CD4-positive, alpha-beta T cell treated with Interleukin-4 for 1 hour (primary cell): Measurements from ENCODE around the gene NOTCH4.
"Not testable (repeated sequence)": the region's sequence is repeated elsewhere in the genome, so short reads cannot be mapped to it uniquely, and the experiment has no call there.

Experiments
- DNase-seq, 2 donors: peaks; one replicate each; pipeline ENCODE4 v3.0.0-alpha.2; 2020 to 2022

Gene NOTCH4

DNA sequence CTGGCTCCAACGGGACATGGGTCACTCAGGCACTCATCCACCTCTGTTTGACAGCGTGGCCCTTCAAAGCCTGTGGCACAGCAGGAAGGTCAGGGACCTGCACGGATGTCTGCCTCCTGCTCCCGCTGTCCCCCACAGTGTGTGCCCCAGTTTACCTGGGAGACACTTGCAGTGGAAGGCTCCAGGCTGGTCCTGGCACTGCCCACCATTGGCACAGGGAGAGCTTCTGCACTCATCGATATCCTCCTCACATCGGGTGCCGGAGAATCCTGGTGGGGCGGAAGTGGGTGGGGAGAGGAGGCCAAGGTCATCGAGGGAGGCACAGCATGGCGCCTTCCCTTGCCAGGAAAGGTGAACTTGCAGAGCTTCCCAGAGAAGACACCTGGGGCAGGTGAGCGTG is 6.9 kb downstream of the NOTCH4 start:
- DNase-seq: no peak

DNA sequence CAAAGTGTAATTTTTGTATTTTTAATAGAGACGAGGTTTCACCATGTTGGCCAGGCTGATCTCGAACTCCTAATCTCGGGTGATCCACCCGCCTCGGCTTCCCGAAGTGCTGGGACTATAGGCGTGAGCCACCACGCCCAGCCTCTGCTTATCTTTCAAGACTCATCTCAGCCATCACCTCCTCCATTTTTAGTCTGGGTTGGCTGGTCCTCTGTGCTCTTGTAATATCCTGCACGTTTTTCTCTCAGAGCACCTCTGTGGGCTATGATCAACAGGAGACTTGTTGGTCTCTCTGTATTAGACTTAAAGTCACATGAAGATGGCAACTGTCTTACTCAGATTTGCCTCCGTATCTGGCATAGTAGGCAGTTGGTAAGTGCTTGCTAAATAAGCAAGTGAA is 7.6 kb downstream of the NOTCH4 start:
- no peak for DNase-seq

DNA sequence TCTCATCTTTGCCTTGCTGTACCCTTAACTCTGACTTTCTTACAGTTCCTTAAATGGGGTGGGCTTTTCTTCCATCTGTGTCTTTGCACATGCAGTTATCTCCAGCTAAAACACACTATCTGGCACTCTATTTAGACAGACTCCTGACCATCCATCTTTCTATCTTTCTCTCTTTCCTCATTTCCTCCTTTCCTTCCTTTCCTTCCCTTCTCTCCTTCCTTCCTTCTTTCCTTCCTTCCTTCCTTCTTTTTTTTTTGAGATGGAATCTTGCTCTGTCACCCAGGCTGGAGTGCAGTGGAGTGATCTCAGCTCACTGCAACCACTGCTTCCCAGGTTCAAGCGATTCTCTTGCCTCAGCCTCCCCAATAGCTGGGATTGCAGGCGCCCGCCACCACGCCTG is 8.2 kb downstream of the NOTCH4 start:
- no peak for DNase-seq

DNA sequence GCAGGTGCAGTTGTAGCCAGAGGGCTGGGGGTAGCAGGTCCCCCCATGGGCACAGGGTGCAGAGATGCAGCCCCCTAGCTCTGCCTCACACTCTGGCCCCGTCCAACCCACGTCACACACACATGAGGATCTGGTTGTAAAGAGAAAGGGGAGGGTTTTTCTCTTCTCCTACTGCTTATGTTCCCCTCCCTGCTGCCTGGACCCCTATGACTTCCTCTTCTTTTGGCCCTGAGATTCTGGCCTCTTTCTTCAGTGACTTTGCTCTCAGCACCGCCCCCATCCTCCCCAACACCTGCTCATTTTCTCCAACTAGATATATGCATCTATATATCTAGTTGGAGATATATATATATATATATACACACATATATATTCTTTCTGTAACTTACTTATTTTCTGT is 9.7 kb downstream of the NOTCH4 start:
- no peak for DNase-seq

DNA sequence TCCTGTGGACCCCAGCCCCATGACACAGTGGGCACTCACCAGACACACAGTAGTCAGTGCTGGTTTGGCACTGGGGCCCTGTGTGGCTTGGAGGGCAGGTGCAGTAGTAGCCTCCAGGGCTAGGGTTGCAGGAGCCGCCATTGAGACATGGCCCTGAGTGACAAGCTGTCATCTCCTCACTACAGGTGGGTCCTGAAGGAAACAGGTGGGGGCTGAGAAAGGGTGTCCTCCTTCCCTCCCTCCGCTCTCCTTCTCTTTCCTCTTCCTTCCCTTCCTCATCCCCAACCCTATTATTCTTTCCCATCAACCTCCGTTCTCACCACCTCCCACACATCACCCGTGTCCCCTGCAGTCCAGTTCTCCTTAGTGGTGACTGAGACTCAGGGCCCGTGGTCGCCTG is 10.2 kb downstream of the NOTCH4 start:
- no peak for DNase-seq

DNA sequence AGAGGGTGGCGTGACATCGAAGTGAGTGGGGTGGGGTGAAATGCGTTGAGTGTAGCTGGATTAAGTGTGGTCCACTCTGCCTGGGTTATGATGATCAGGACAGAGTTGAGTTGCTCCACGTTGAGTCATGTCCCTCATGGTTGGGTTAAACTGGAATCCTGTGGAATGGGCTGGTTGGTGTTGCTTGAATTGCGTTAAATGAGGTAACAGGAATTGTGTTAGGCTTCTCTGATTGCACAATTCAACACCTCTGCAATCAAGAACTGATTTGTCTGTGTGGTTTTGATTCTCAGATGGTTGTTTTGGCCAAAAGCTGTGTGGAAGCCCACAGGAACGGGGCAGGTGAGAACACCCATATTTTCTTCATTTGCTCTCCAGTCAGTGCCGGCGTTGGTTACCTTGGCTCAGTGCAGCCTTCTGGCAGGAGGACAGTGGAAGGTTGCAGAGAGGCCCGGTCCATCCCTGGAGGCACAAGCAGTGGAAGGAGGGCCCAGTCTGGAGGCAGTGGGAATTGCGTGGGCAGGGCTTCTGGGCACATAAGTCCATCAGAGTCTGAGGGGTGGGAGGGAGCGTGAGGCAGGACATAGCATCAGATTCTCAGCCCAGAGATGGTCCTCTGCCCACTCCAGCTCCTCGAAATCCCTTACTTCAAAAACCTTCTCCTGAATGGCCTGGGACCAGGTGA is 11.6 kb downstream of the NOTCH4 start:
- no peak for DNase-seq

DNA sequence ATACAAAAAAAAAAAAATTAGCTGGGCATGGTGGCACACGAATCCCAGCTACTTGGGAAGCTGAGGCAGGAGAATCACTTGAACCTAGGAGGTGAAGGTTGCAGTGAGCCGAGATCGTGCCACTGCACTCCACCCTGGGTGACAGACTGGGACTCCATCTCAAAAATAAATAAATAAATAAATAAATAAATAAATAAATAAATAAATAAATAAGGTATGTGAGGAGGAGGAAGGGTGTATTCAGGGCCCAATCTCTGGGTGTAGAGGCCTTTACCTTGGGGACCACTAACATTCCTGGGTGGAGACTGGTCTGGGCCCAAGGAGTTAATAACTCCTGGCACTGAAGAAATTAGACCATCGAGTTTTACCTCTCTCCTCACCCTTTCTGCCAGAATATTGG is 12.4 kb downstream of the NOTCH4 start:
- DNase-seq: not testable (repeated sequence)

DNA sequence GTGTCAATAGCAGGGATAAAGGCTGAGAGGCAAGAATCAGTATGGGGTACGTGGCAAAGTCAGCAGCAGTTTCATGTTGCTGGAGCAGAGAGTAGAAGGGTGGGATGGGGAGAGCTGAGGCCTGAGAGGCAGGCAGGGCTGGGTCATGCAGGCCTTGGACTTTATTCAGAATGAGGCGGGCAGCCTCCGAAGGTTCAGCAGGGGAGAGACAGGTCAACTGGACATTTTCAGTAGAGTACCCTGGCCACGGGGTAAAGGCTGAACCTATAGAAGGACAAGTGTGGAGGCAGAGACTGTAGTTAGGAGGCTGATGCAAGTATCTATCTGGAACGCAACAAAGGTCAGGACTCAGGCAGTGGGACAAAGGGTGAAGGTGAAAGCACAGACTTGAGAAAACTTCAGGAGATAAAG is 13.7 kb downstream of the NOTCH4 start:
- DNase-seq: no peak

DNA sequence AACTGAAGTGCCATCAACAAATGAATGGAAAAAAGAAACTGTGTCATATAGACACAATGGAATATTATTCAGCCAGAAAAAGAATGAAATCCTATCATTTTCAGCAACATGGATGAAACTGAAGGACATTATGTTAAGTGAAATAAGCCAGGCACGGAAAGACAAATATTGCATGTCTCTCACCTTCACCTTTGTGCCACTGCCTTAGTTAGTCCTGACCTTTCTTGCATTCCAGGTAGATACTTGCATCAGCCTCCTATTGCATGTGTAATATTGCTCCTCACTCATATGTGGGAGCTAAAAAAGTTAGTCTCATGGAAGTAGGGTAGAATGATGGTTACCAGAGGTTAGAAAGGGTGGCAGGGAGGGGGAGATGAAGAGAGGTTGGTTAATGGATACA is 14.9 kb downstream of the NOTCH4 start:
- DNase-seq: no peak

DNA sequence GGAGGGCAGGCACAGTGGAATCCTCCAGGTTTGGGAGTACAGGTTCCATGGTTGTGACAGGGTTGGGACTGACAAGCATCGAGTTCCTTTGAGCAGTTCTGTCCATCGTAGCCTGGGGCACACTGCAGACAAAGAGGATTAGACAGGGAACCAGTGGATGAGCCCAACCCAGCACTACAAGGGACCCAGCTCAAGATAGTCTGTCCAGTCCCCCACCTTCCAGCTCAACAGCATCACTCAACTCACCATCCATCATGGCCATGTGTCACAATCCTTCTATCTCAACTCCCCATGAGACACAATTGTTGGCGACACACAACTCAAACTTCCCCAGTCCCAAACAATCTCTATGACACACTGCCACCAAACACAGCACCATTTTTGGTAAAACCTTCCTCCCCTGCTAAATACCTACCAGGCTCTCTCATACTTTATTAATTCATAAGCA is 19.6 kb downstream of the NOTCH4 start:
- no peak for DNase-seq

DNA sequence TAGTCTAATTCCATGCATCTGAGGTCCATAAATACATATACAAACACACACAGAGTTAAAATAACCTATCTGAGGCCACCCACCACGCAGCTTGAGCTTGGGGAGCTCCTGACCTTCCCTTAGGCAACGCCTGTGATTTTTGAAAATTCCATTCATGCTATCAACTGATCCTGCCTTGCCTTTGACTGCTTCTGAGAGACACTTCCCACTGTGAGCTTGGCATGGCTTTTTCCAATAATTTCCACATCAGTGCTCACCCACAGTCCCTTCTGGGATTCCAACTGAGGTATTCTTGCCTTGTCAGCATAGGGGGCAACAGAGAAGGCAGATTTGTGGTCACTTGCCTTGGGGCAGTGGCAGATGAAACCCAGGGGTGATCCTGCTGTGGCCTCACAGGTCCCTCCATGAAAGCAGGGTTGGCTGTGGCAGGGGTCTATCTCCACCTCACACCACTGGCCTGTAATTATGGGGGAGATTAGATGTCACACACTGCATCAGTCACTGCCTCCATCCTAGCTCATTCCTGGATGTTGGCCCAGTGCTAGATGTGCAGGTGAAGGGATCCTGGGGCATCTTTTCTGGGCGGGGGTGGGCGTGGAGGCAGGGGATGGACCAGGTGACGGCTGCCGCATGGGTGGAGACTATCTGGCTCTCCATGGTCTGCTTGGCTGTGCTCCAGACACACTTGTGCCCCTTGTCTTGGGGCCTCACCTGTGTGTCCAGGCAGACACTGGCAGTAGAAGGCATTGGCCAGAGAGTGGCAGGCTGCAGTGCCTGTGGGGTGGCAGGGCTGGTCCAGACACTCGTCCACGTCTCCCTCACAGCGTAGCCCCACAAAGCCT is 20.2 kb downstream of the NOTCH4 start:
- DNase-seq: no peak

DNA sequence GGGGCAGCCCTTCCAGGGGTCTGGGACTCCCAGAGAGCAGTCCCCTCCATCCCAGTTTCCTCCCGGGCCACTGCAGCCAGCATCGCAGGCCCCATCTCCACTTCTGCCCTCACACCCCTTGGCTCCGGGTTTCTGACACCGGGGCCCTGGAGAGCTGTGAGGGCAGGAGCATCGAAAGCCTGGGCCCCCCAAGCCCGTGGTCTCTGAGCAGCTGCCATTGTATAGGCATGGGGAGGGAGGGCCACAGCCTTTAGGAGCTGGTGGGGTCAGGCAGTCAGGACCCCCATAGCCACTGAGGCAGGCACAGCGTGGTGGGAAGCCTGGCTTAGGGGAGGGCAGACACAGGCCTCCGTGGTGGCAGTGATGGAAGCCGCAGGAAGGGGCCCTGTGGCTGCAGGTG is 21.7 kb downstream of the NOTCH4 start:
- DNase-seq: no peak

DNA sequence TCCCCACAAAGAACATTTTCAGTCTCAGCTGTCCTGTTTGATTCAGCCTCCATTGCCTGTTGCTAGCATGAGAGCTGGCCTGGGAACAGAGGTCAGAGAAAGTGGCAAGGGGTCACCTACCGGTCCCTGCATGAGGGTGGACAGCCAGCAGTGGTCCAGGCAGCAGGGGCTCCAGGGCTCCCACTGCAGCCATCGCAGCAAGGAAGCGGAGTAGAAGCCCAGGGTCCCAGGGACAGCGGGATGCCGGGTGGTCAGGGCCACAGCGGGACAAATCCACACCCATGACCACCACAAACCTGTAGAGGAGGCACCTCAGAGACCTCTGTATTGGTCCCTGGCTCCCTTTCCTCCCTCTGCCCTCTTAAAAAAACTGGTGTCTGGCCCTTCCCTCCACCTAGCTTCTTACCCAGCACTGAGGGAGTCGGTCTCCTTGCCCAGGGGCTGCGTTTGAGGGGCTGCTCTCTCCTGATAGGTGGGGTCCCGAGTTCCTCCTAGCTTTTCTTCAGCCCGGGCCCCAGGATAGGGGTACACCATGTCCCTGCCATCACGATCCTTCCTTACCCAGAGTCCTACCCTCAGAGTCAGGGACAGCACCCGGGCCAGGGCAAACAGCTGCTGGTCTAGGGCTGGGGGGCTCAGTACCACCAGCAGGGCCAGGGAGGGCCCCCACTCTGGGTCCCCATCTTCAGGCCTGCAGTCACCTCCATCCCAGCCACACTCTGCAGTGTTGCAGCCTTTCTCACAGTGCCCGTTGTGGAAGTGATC is 23.0 kb downstream of the NOTCH4 start:
- DNase-seq: no peak

DNA sequence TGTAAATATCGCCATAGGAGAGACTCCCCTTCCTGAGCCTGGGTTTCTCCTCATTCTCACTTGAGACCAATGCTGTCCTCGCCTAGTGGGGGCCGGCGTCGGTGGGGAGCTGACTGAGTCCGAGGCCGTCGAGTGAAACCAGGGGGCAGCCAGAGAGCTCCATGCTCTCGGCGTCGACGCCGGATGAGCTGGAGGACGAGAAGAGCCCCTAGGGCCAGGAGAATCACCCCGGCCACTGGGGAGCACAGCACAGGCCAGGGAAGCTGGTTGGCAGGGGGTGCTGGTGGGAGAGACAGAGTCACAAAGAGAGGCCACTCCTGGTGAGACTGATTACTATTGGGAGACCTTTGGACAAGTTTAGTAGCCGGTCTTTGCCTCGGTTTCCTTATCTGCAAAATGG is 25.0 kb downstream of the NOTCH4 start:
- DNase-seq: no peak

DNA sequence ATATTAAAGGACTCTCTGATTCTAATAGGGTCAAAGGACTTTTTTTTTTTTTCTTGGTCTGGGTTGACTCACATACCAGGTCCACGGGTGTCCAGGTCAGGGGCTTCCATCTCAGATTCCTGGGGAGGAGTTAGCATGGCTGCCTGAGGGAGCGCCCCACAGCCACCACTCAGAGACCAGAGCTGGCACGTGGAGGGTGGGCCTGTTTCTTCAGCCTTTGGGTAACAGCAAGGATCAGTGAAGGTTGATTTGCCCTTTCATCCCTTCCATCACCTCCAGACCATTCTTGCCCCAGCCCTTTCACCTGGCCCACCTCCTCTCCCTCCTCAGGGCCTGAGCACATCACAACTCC is 25.5 kb downstream of the NOTCH4 start:
- no peak for DNase-seq

DNA sequence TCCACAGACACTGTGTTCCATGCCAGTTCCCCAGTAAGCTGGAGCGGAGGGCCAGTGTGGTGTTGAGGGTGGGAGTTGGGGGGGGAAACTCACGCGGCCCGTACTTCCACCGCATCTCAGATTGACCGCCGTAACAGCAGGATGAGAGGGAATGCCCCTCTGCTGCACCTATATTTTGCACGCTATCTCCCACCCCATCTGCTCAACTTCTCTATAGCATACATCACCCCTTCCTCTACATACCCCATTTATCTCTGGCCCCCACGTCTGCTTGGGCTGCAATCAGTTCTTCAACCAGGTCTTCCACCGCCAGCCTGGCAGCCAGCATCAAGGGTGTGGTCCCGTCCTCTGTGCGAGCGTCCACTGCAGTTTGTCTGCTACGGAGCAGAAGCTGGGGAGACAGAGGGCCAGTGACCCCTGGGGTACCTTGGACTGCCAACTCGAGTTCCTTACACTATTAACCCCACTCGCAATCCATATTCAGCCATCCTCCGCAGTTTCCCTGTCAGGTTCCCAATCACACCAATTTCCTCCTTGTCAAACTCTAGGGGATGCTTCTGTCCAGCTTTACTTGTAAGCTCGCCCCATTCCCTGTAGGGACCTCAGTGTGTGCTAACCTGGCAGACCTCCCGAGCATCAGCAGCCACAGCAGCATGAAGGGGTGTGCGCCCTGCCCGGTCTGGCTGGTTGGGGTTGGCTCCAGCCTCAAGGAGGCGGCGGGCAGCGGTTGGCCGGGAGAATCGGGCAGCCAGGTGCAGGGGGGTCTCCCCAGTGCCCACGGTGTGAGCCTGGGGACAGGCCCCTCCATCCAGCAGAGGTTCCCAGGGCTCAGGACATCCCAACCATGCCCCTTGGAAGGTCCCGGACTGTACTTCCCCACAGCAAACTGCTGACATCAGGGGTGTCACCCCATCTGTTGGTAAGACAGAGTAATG is 26.9 kb downstream of the NOTCH4 start:
- peak in 1 of 2 donors; percentile 47 for DNase-seq

DNA sequence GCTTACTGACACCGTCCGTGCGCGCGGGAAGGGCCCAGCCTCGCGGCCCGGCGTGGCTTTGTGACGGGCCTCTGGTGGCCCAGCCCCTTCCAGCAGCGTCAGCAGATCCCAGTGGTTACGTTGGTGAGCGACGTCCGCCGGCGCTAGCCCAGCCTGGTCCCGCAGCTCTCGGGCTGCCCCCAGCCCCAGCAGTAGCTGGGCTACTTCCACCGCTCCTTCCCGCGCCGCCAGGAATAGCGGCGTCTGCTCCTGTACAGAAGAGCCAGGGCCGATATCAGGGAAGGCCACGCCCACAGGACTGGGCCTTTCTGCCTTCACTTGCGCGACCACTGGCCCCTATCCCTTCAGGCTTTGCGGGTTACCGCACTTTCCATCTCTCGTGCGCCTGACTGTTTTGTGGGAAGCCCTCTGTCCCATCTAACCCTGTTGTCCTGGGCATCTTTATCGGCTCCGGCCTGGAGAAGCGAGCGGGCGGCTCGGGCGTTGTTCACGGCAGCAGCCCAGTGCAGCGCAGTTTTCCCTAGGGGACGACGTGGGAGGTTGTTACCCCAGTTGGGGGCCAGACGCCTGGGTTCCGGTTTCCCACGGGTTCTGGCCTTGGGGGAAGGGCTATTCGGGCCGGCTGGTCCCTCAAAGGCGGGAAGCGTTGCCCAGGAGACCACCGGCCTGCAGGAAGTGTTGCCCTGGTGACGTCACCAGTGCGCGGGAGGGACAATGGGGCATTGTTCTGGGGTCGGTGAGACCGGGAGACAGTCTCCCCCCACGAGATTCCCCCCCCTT is 27.8 kb downstream of the NOTCH4 start:
- peak; percentile 76 to 86 for DNase-seq

DNA sequence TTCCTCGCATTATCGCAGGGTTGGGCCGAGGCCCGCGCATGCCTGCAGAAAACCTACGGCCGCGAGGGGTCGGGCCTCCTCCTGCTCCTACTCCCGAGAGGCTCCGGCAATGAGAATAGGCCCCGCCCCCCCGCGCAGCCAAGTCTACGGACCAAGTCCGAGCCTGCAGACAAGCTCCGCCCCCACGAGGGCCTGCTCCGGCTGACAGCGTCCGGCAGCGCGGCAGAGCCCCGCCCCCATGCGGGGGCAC is 28.3 kb downstream of the NOTCH4 start:
- peak; percentile 100 for DNase-seq

DNA sequence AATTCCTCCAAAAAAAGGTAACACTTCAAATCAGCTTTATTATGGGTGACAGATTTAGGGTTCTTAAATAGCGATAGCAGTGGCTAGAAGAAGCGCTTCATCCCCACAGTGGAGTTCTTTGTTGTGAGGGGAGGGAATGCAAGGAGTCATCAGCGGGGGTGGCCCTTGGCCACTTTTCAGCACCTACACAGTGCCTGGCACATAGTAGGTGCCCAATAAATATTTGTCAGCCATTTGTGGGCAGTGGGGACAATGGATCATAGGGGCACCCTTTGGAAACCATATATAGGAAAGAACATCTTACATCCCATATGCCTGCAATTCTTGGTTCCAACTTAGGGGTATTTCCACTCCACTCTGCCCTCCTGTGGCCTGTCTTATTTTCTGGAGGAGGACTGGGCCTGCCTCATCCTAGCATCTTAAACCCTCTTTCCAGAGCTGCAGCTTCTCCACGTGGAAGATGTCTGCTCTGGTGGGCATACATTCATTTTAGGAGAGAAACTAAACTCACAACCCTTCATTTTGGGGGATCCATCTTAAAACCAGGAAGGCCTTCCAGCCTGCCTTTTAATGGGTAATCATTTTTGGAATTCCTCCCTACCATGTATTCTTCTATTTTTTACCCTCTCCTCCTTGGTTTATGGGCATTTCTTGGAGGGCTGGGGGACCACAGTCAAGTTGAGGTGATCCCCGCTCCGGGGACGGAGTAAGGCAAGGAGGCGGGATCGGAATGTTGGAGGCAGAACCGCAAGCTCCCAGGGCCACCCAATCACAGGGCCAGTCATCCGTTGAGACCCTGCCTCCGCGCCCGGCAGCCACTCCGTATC is 28.8 kb downstream of the NOTCH4 start:
- DNase-seq: peak; percentile 27 to 54

DNA sequence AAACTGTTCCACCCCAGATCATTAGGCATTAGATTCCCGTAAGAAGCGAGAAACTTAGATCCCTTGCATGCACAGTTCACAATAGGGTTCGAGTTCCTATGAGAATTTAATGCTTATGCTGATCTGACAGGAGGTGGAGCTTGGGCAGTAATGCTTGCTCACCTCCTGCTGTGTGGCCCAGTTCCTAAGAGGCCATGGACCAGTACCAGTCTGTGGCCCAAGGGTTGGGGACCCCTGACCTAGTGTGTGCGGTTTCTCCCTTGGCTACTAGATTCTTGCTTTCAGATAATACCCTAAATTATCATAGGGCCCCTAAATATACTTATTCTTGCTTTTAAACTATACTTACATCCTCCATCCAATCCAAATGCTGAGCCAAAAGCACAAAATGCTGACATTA is 29.5 kb downstream of the NOTCH4 start:
- DNase-seq: no peak

DNA sequence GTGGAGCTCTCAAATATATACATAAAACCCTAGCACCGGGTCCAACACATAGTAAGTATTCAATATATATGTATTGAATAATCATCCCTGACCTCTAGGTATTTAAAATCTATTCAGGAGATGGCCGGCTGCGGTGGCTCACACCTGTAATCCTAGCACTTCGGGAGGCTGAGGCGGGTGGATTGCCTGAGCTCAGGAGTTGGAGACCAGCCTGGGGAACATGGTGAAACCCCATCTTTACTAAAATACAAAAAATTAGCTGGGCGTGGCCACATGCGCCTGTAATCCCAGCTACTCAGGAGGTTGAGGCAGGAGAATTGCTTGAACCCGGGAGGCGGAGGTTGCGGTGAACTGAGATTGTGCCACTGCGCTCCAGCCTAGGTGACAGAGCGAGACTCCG is 30.8 kb downstream of the NOTCH4 start:
- DNase-seq: not testable (repeated sequence)
